Spinal cord (tissue), 10 donors: ENCODE results near the gene RAD51B. TPM values are rescaled to one million over a fixed set of nuclear protein-coding genes. Genes with fewer than 3 reads are reported as not detected.

ENCODE experiments used
- DNase-seq, 6 donors: peaks; one replicate each; pipeline versions ENCODE4 v3.0.0 to v3.0.0-alpha.2; 2013 to 2015; ENCODE audit warnings: low spot score in 6 of 6, low read depth in 4 of 6
- H3K27ac ChIP-seq: one replicate; pipeline ENCODE4 v1.5.1; 2013; ENCODE audit warnings: low read depth, low read length, control low read depth
- H3K27me3 ChIP-seq: one replicate; pipeline ENCODE4 v1.6.1; 2013; ENCODE audit warnings: low read length; ENCODE audit not compliant: control insufficient read depth, insufficient read depth
- H3K36me3 ChIP-seq: one replicate; pipeline ENCODE4 v1.6.1; 2013; ENCODE audit warnings: low read length; ENCODE audit not compliant: control insufficient read depth, insufficient read depth
- H3K4me1 ChIP-seq: one replicate; pipeline ENCODE4 v1.6.1; 2013; ENCODE audit warnings: low read length; ENCODE audit not compliant: control insufficient read depth, insufficient read depth
- H3K4me3 ChIP-seq: one replicate; pipeline ENCODE4 v1.5.1; 2013; ENCODE audit warnings: low read depth, low read length, control low read depth
- H3K9me3 ChIP-seq: one replicate; pipeline ENCODE4 v1.6.1; 2013; ENCODE audit warnings: low read length; ENCODE audit not compliant: control insufficient read depth, insufficient read depth
- WGBS: methylation state at CpG from one replicate; pipeline ENCODE4 v1.1.5; 2013; ENCODE audit warnings: missing lambda C conversion rate; ENCODE audit not compliant: insufficient coverage; 5-methylcytosine and 5-hydroxymethylcytosine counted together
- polyA plus RNA-seq, 2 donors: library from polyadenylated mRNA; unstranded; fragments of 120-200 nt; gene quantifications; one replicate each; pipeline ENCODE4 v1.2.1, GENCODE V29; 2013; ENCODE audit not compliant: insufficient read length in 2 of 2
- total RNA-seq, 2 donors: library from RNA; depleted of rRNA in 1 of 2; stranded (reverse); fragments of 120-200 nt in 1 of 2; fragments of >200 nt in 1 of 2; gene quantifications; one replicate each; pipeline versions ENCODE4 v1.2.3 to v1.2.4, GENCODE V29; 2013 to 2014
- donor health status: healthy.

Gene RAD51B
- total and polyA plus RNA-seq, 4 donors, result 5.7 to 28.9 (median 14.4) TPM

DNA sequence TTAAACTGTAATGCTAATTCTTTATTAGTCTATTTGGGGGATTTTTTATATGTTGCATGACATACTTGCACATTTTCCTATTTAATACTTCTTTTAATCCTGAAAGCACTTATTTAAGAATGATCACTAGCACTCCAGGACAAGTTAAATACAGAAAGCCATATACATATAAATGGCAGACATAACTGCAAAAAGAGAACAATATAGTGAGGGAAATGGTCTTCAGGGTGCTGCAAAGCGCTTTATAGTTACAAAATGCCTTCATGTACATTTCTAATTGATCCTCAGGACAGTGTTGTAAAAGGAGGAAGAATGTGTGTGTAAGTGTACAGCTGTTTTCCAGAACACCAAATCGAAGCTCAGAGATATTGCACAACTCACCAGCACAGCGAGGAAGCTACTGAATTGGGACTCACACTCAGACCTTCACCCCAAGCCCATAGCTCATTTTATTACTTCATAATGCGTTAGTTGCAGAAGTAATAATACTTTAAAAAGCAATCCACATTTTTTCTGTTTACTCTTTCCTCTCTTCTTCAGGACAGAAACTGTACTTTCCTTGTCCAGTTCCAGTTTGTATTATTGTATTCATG lies 428.2 kb downstream of the RAD51B start:
- H3K4me3 ChIP-seq, result no peak overlapping the region
- no peaks in the 10 kb centered on the region for H3K9me3 ChIP-seq
- peak overlapping the region; percentile 89 for H3K27ac ChIP-seq
- peak in 1 of 6 donors; percentile 63 for DNase-seq
- no peaks in the 10 kb centered on the region for H3K36me3 ChIP-seq
- WGBS, result no CpG with 5 or more reads among the region's 4 CpGs
- no peaks in the 10 kb centered on the region for H3K27me3 ChIP-seq
- H3K4me1 ChIP-seq, result peaks cover 14% of the 10 kb centered on the region

DNA sequence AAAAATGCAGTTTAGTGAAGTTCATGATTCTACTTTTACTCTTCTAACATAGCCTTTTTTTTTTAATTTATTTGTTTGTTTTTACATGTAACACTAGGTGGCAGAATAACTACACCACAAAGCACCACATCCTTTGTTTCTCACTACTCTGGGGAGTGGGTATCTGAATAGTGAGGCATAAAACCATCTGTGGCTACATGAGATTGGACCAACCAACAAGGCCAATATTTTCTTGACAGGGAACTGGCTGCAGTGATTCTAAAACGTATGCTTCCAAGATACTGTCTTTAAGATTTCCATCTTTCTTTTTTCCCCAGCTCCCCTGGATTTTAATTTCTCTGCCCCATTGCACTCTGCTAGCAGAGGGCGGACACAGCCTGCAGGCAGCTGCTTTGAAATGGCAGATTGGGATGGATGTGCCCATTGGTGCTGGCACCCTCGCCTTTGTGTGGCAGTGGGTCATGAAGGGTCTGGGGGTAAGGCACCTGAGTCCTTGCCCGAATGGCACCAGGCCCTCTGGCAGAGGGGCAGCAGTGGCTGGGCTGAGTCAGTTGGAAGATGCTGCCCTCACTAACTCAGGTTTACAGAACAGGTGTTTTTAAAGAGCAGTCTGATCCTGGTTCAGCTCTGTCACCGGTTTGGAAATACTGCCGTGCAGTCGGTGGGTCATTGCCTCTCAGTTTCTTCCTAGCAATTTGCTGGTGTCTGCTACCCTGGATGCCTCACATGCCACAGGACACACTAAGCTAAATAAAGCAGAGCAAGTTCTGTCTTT lies 429.1 kb downstream of the RAD51B start:
- H3K36me3 ChIP-seq, result no peaks in the 10 kb centered on the region
- peak overlapping the region; percentile 89 for H3K27ac ChIP-seq
- H3K4me3 ChIP-seq, result no peak overlapping the region
- H3K9me3 ChIP-seq, result no peaks in the 10 kb centered on the region
- WGBS, result 19% methylated on average over 7 of the region's 7 CpGs
- no peaks in the 10 kb centered on the region for H3K27me3 ChIP-seq
- DNase-seq, result peak in 5 of 6 donors; percentile 66 to 96 (median 69)
- peaks cover 14% of the 10 kb centered on the region for H3K4me1 ChIP-seq

DNA sequence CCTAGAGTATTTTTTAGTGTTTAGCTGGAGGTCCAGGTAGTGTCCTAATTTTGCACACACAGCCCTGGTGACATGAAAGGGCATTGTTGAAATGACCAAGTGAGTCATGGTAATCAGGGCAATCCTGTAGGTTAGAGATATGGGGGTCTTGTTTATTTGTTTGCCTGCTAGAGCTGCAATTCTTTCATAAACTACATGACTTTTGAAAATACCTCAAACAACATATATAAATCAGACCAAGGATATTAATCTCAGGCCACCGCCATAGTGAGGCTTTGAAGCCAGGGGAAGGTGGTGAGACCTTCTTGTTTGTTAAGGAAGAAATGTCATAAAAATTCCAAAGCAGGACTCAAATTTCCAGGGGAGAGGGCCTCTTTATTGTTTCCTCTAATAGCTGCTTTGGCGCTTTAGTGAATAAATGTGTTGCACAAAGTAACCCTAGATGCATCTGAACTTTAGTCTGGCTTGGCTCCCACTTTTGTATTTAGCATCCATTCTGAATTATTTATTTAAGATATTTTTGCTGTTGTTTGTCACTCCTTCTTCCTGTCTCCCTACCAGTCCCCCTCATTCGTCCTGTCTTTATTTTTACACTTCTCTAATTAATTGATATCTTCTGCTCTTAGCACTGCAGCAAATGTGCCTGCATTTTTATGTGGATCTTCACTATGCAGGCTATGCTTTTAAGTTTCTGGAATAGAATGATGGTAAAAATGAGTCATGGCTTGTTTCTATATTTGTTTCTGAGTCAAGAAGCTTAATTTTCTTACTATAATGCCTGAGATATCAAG lies 430.3 kb downstream of the RAD51B start:
- Histone ChIP-seq H3K36me3 (no peaks in the 10 kb centered on the region), H3K27me3 (no peaks in the 10 kb centered on the region), H3K4me3 (no peak overlapping the region), H3K27ac (peak overlapping the region; percentile 89), H3K9me3 (no peaks in the 10 kb centered on the region), H3K4me1 (peaks cover 14% of the 10 kb centered on the region)
- peak in 1 of 6 donors; percentile 35 for DNase-seq
- WGBS, result no CpG with 5 or more reads among the region's 3 CpGs

DNA sequence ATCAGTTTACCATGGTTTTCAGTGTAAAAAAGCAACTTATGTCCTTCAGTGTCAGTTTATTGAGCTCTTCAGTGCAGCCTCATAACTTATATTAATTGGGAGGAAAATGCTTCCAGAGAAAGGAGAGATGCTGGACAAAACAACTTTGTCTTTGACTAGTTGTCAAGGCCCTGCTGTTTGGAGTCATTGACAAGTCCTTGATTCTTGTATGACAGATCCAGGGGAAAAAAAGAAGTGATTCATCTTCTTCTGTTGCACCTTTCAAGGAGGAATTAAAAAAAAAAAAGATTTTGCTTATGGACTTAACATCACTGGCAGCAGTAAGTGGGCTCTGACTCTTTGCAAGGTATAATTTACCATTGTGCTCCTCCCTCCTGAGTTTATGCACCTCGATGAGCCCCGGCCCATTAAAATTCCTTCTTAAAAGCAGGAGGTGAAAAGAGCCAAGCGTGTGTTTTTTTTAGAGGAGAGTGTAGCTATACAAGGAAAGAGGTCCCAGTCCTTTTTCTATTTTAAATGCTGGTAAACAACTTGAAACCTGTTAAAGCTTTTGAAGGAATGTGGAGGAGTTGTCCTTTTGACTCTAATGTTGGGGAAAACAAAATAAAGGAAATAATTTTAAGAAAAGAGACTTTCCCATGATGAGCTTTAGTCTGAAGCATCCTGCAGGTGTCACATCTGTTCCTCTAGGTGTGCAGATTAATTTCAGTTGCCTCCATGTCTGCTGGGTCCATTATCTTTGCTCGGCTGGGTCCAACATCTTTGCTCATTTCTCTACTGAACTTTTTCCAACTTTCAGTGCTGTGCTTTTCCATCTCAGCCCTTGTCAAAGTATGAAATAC lies 431.6 kb downstream of the RAD51B start:
- no CpG with 5 or more reads among the region's 4 CpGs for WGBS
- Histone ChIP-seq H3K9me3 (no peaks in the 10 kb centered on the region), H3K27ac (peak overlapping the region; percentile 89), H3K36me3 (no peaks in the 10 kb centered on the region), H3K4me1 (peaks cover 11% of the 10 kb centered on the region), H3K27me3 (no peaks in the 10 kb centered on the region), H3K4me3 (no peak overlapping the region)
- DNase-seq, result no peak

DNA sequence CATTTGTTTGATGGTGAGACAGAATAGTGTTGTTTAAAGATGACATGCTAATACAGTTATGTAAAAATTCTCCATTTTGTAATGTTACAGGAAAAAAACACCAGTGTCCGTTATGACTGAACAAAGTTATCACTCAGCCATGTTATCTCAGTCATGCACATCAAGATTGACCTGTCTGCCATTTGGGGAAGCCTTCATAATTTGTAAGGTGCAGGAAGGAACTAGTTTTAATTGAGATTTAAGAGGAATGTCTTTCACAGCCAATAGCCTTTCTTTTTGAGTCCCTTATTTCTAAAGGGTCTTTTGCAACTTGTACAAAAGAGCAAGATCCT lies 432.2 kb downstream of the RAD51B start:
- DNase-seq, result no peak
- peaks cover 11% of the 10 kb centered on the region for H3K4me1 ChIP-seq
- H3K27ac ChIP-seq, result peak overlapping the region; percentile 89
- no peaks in the 10 kb centered on the region for H3K36me3 ChIP-seq
- no peak overlapping the region for H3K4me3 ChIP-seq
- no CpG with 5 or more reads among the region's 1 CpG for WGBS
- no peaks in the 10 kb centered on the region for H3K9me3 ChIP-seq
- H3K27me3 ChIP-seq, result no peaks in the 10 kb centered on the region

DNA sequence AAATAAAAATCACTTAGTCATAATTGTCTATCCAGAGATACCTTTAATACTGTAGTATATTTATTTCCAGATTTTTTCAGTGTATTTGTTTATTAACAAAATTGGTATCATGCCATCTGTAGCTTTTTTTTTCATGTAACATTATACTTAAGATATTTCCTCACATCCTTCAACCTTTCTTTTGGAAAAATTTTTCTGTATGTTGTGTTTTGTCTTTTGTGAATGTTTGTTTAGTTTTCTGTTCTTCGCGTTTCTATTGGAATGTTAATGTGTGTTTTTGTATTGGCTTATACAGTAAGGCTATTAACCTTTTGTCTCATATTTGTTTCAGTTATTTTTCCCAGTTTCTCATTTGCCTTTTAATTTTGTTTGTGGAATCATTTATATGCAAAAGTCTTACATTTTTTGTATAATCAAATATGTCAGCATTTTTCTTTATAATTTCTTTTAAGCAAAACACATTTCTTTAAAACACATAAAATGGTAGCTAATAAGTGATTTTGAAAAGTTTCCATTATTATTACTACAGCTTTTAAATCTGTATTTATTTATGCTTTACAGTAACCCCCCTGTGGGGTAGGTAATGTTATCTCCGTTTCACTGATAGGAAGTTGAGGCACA lies 433.7 kb downstream of the RAD51B start:
- no CpG with 5 or more reads among the region's 3 CpGs for WGBS
- no peaks in the 10 kb centered on the region for H3K9me3 ChIP-seq

DNA sequence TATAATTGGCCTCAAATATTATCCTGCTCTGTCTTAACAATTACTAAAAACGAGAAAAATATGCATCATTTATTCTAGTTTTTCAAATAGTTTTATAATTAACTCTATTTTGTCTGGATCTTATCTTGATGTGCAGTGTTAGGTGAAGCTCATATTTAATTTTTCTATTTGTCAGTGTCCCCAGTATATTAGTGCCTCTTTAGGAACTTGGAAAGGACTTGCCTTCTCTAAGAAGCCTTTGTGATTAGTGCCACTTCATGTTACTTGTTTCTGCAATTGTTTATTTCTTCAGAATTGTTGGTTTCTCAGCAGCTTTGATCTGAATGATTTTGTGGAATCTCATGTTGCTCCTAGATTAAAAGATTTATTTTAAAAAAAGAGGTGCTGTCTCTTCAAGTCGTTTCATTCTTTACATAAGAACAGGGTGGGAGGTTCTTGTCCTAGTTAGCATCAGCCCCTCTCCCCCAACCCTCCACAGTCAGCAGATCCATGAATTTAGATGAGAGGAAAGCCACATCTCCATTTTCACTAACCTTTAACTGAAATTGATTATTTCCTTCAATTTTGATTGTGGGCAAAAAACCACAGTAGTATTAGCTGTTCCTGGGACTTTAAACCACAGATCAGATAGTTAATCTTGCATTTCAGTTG lies 434.4 kb downstream of the RAD51B start:
- H3K4me3 ChIP-seq, result no peak overlapping the region

More for the DNA sequence above, 433.7 kb downstream of the RAD51B start:
- H3K4me1 ChIP-seq, result peaks cover 11% of the 10 kb centered on the region
- H3K36me3 ChIP-seq, result no peaks in the 10 kb centered on the region
- no peak overlapping the region for H3K4me3 ChIP-seq
- no peaks in the 10 kb centered on the region for H3K27me3 ChIP-seq
- DNase-seq, result no peak
- no peak overlapping the region for H3K27ac ChIP-seq

DNA sequence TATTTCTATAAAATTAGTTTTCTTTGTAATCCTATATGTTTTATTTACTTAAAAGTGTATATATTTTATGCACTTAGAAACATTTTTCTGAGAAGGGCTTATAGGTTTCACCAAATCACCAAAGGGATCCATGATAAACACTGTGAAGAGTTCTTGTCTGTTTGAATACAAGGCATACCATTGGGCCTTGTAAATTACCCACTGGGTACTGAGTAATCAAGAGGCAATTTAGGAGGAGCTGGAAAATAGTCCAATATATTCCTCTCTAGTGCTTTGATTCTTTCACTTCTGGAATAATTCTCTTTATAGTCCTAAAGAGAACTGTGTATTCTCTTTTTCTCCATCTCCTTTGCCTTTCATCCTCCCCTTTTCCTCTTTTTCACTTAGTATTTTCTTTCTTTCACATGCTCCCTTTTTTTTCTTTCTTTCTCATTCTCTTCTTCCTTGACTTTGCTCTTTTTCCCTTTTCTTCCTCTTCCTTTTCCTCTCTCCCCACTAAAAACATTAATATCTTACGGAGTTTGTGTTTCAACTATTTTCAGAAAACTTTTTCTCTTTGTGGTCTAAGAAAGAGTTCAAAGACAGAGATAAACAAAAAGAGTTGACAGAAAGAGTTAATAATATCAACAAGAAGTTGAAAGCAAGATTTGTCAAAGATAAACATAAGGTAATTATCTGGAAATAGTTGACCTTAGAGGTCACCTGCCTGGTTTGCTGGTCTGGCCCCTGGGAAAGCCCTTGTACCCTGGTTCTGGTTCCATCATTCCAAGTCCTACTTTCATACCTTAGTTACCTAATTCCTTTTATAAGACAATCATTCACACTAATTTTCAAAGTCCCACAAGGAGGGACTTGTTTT lies 435.3 kb downstream of the RAD51B start:
- H3K9me3 ChIP-seq, result no peaks in the 10 kb centered on the region
- peaks cover 5% of the 10 kb centered on the region for H3K4me1 ChIP-seq
- H3K36me3 ChIP-seq, result no peaks in the 10 kb centered on the region
- DNase-seq, result no peak
- H3K27ac ChIP-seq, result no peak overlapping the region
- H3K4me3 ChIP-seq, result no peak overlapping the region
- H3K27me3 ChIP-seq, result no peaks in the 10 kb centered on the region
- no CpG with 5 or more reads among the region's 1 CpG for WGBS

More for the DNA sequence above, 434.4 kb downstream of the RAD51B start:
- Histone ChIP-seq H3K27me3 (no peaks in the 10 kb centered on the region), H3K4me1 (peaks cover 5% of the 10 kb centered on the region), H3K9me3 (no peaks in the 10 kb centered on the region), H3K27ac (no peak overlapping the region), H3K36me3 (no peaks in the 10 kb centered on the region)
- no peak for DNase-seq
- no CpG with 5 or more reads among the region's 2 CpGs for WGBS
